Stimulated activated effector memory CD8-positive, alpha-beta T cell treated with anti-CD3 and anti-CD28 coated beads, Interleukin-12 subunit alpha, Interleukin-12 subunit beta, amount 100 ng/mL, for 72 hours (primary cell): ENCODE data around the gene F7.
"Not testable (repeated sequence)": the region's sequence is repeated elsewhere in the genome, so short reads cannot be mapped to it uniquely, and the experiment has no call there.

Experiments
- ATAC-seq: fragments of 150-1000 bp; cut with Tn5 transposase; 2 replicates; pipeline ENCODE4 v1.10.0; 2021
- DNase-seq, 2 donors: peaks; one replicate each; pipeline ENCODE4 v3.0.0; 2021 to 2022; ENCODE audit warnings: low spot score in 2 of 2
- H3K27ac Mint-ChIP-seq: one replicate; pipeline ENCODE4 v1.8.0; 2022; ENCODE audit warnings: mild to moderate bottlenecking, mixed read lengths
- H3K36me3 Mint-ChIP-seq: one replicate; pipeline ENCODE4 v1.8.0; 2022; ENCODE audit warnings: mild to moderate bottlenecking, mixed read lengths
- H3K4me1 Mint-ChIP-seq: one replicate; pipeline ENCODE4 v1.8.0; 2022; ENCODE audit warnings: mixed read lengths
- H3K4me3 Mint-ChIP-seq: one replicate; pipeline ENCODE4 v1.8.0; 2022; ENCODE audit warnings: mild to moderate bottlenecking, mixed read lengths
- H3K9me3 Mint-ChIP-seq: one replicate; pipeline ENCODE4 v1.8.0; 2022; ENCODE audit warnings: mixed read lengths

Gene F7

DNA sequence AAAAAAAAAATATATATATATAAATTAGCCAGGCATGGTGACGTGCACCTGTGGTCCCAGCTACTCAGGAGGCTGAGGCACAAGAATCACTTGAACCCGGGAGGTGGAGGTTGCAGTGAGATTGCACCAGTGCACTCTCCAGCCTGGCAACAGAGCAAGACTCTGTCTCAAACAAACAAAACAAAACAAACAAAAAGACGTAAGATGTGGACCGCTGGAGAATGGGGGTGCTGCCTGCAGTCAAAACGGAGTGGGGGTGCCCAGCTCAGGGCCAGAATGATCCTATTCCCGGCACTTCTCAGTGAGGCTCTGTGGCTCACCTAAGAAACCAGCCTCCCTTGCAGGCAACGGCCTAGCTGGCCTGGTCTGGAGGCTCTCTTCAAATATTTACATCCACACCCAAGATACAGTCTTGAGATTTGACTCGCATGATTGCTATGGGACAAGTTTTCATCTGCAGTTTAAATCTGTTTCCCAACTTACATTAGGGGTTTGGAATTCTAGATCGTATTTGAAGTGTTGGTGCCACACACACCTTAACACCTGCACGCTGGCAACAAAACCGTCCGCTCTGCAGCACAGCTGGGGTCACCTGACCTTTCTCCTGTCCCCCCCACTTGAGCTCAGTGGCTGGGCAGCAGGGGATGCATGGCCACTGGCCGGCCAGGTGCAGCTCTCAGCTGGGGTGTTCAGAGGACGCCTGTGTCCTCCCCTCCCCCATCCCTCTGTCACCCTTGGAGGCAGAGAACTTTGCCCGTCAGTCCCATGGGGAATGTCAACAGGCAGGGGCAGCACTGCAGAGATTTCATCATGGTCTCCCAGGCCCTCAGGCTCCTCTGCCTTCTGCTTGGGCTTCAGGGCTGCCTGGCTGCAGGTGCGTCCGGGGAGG is at the start of gene F7:
Gene F7, plus strand, starts transcription at position 760 of the 889 bp plus-strand sequence. Its CDS starts 51 bp downstream, at position 811.
- H3K27ac Mint-ChIP-seq: peak within 1 kb of the TSS; percentile 90
- DNase-seq (no peak), ATAC-seq (no peak)
- H3K9me3 Mint-ChIP-seq: no peaks in the 10 kb centered on the region
- no peaks in the 10 kb centered on the region for H3K4me1 Mint-ChIP-seq
- H3K36me3 Mint-ChIP-seq: peaks cover 25% of the 10 kb centered on the region
- no peak within 1 kb of the TSS for H3K4me3 Mint-ChIP-seq

- H3K36me3 Mint-ChIP-seq: no peaks in the 10 kb centered on the region
- no peak overlapping the region for H3K27ac Mint-ChIP-seq
- H3K9me3 Mint-ChIP-seq: no peaks in the 10 kb centered on the region
- H3K4me3 Mint-ChIP-seq: no peak overlapping the region
- no peak for DNase-seq
- no peak for ATAC-seq
- no peaks in the 10 kb centered on the region for H3K4me1 Mint-ChIP-seq
Observed at GRCh38 chr13:113057084-113057483, 48.5 kb upstream of the F7 start.

GRCh38 chr13:113057559-113057958 is 48.0 kb upstream of the F7 start:
- ATAC-seq: not testable (repeated sequence)

GRCh38 chr13:113058129-113058987 is 47.2 kb upstream of the F7 start:
- no peaks in the 10 kb centered on the region for H3K36me3 Mint-ChIP-seq
- no peaks in the 10 kb centered on the region for H3K9me3 Mint-ChIP-seq
- no peaks in the 10 kb centered on the region for H3K4me1 Mint-ChIP-seq
- no peak overlapping the region for H3K4me3 Mint-ChIP-seq
- DNase-seq: no peak
- H3K27ac Mint-ChIP-seq: no peak overlapping the region
- ATAC-seq: no peak

More at GRCh38 chr13:113057559-113057958, 48.0 kb upstream of the F7 start:
- not testable (repeated sequence) for H3K9me3 Mint-ChIP-seq, H3K36me3 Mint-ChIP-seq, DNase-seq, H3K27ac Mint-ChIP-seq, H3K4me3 Mint-ChIP-seq, H3K4me1 Mint-ChIP-seq

DNA sequence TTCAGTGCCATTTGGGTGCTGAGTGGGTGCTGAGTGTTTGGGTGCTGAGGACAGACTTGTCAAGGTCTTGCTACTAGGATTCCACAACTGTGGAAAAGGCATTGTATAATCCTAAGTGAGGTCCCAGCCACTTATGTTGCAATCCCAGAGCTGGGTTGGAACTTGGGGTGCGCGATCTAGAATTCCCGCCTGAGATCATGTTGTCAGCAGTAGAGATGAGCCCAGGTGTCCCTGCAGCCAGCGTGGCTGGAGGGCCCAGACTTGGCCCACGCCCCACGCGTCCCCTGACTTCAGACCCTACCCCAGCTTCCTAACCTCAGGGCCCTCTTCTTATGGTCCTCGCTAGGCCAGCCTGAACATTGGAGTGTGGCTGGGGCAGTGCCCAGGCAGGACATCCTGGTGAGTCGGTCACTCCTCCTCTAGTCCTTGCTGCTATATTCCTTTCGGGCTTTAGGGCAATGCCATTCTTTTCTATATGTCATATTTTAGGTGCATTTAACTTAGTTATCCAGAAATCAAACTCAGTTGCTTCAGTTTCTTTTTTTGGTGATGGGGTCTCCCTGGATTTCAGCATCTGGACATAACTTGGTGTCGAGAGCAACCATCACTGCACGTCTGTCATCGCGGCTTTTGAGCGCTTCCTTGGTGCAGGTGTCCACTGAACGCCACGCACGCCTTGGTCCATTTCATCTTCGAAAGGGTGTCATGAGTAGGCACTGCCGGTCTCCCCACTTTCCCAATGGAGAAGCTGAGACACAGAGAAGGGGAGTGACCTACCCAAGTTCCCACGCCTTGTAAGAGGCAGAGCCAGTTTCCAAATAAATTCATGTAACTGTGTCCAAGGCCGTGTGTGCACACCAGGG is 46.4 kb upstream of the F7 start:
- no peaks in the 10 kb centered on the region for H3K36me3 Mint-ChIP-seq
- no peaks in the 10 kb centered on the region for H3K4me1 Mint-ChIP-seq
- H3K27ac Mint-ChIP-seq: no peak overlapping the region
- H3K4me3 Mint-ChIP-seq: no peak overlapping the region
- ATAC-seq (no peak), DNase-seq (no peak)
- no peaks in the 10 kb centered on the region for H3K9me3 Mint-ChIP-seq

- Mint-ChIP-seq H3K27ac (no peak overlapping the region), H3K4me3 (no peak overlapping the region), H3K36me3 (no peaks in the 10 kb centered on the region), H3K9me3 (no peaks in the 10 kb centered on the region), H3K4me1 (no peaks in the 10 kb centered on the region)
- DNase-seq (no peak), ATAC-seq (no peak)
Observed at GRCh38 chr13:113059891-113060290, 45.7 kb upstream of the F7 start.

GRCh38 chr13:113060557-113061270 is 44.9 kb upstream of the F7 start:
- DNase-seq (no peak), ATAC-seq (no peak)
- H3K27ac Mint-ChIP-seq: no peak overlapping the region
- no peaks in the 10 kb centered on the region for H3K9me3 Mint-ChIP-seq
- no peaks in the 10 kb centered on the region for H3K4me1 Mint-ChIP-seq
- no peaks in the 10 kb centered on the region for H3K36me3 Mint-ChIP-seq
- no peak overlapping the region for H3K4me3 Mint-ChIP-seq

GRCh38 chr13:113061271-113061625 is 44.3 kb upstream of the F7 start:
- no peaks in the 10 kb centered on the region for H3K4me1 Mint-ChIP-seq
- H3K36me3 Mint-ChIP-seq: no peaks in the 10 kb centered on the region
- no peak overlapping the region for H3K4me3 Mint-ChIP-seq
- ATAC-seq (no peak), DNase-seq (no peak)
- no peaks in the 10 kb centered on the region for H3K9me3 Mint-ChIP-seq
- no peak overlapping the region for H3K27ac Mint-ChIP-seq

DNA sequence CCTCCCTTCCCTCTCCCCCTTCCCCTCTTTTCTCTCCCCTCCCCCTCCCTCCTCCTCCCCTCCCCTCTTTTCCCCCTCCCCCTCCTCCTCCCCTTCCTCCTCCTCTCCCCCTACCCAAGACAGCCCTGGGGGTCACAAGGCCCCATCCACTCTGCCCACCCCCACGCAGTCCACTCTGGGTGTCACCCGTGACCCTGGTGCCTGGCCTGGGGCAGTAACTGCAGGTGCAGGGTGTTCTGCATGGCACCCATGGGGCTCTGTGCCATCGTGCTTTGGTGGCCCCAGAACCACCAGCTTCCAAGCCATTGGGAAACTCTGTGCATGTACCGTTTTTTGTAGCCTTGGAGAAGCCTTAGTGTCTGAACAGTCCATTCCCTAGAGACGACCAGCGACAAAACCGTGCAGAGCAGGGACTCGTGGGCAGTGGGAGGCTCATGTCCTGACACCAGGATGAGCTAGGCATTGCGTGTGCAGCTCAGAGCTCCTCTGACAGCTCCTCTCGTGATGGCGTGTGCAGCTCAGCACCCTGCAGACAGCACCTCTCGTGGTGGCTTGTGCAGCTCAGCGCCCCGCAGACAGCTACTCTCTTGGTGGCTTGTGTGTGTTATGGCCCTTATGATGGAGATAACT is 43.7 kb upstream of the F7 start:
- no peaks in the 10 kb centered on the region for H3K4me1 Mint-ChIP-seq
- no peaks in the 10 kb centered on the region for H3K9me3 Mint-ChIP-seq
- no peaks in the 10 kb centered on the region for H3K36me3 Mint-ChIP-seq
- no peak overlapping the region for H3K27ac Mint-ChIP-seq
- no peak for DNase-seq
- no peak overlapping the region for H3K4me3 Mint-ChIP-seq
- ATAC-seq: no peak

DNA sequence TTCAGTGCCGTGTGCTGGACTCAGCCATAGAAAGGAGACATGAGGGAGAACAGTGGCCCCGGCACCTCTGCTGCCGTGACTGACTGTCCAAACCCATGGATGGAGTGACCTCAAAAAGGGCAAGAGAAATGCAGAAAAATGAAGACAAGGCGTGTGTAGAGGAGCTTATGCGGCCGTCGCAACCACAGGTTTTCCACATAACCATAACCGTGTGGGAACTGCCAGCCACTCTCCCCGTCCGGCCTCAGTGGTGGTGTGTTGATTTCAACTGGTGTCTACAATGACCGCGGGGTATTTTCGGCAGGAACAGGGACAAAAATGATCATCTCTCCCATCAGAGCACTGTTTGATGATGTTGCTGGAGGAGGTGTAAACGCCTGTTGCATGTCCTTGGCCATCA is 42.9 kb upstream of the F7 start:
- H3K36me3 Mint-ChIP-seq: no peaks in the 10 kb centered on the region
- H3K27ac Mint-ChIP-seq: no peak overlapping the region
- DNase-seq (no peak), ATAC-seq (no peak)
- no peaks in the 10 kb centered on the region for H3K9me3 Mint-ChIP-seq
- no peak overlapping the region for H3K4me3 Mint-ChIP-seq
- H3K4me1 Mint-ChIP-seq: no peaks in the 10 kb centered on the region

- Mint-ChIP-seq H3K4me3 (no peak overlapping the region), H3K9me3 (no peaks in the 10 kb centered on the region), H3K27ac (no peak overlapping the region), H3K36me3 (no peaks in the 10 kb centered on the region), H3K4me1 (no peaks in the 10 kb centered on the region)
- no peak for ATAC-seq
- DNase-seq: no peak
Observed at GRCh38 chr13:113063091-113063491, 42.5 kb upstream of the F7 start.

GRCh38 chr13:113064000-113064533 is 41.5 kb upstream of the F7 start:
- DNase-seq (no peak), ATAC-seq (no peak)
- H3K4me1 Mint-ChIP-seq: no peaks in the 10 kb centered on the region
- H3K36me3 Mint-ChIP-seq: no peaks in the 10 kb centered on the region
- H3K27ac Mint-ChIP-seq: no peak overlapping the region
- H3K9me3 Mint-ChIP-seq: no peaks in the 10 kb centered on the region
- H3K4me3 Mint-ChIP-seq: no peak overlapping the region

DNA sequence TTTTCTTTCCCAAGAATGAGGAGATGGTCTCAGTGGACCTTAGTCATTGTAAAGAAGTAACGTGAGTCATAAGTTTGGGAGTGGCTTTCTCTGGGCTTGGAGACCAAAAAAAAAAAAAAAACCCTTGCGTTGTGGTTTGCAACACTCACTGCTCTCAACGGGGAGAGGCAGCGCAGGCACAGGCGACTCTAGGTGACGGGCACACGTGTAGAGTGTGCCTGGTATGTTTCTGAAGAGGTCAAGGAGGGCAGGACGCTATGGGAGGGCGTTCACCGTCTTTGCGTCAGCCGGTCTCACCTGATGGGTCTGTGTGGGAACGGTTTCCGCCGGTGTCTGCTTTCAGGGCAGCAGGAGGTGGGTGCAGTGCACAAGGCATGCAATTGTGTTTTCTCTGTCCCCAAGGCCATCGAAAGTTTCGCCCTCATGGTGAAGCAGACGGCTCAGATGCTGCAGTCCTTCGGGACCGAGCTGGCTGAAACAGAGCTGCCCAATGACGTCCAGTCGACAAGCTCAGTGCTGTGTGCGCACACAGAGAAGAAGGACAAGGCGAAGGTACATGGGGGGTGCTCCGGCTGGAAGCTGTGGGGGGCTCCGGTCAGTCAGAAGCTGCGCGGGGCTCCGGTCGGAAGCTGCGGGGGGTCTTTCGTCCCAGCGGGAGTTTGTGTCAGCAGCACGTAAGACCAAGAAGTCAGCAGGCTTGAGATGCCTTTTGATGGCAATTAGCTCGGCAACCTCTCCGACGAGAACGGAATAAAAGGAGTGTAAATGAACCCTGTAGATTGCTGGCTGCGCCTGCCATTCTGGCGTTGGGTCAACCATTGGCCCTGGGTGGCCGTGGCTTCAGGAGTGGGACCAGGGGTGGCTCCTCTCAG is 40.8 kb upstream of the F7 start:
- ATAC-seq: no peak
- H3K4me1 Mint-ChIP-seq: no peaks in the 10 kb centered on the region
- no peak overlapping the region for H3K4me3 Mint-ChIP-seq
- H3K9me3 Mint-ChIP-seq: no peaks in the 10 kb centered on the region
- H3K36me3 Mint-ChIP-seq: no peaks in the 10 kb centered on the region
- no peak for DNase-seq
- H3K27ac Mint-ChIP-seq: no peak overlapping the region
